DOHH2 (cell line): Measurements from ENCODE around the gene WDR70.
"Not testable (repeated sequence)": the region's sequence is repeated elsewhere in the genome, so short reads cannot be mapped to it uniquely, and the experiment has no call there.

Experiments
- H3F3A ChIP-seq: fragments of 200-600 bp; sonication (generic), shearing (Covaris generic); 2 replicates; pipeline ENCODE4 v1.6.0; 2016; ENCODE audit warnings: antibody characterized with exemption, mild to moderate bottlenecking; ENCODE audit not compliant: control insufficient read depth, insufficient read depth
- H3K27ac ChIP-seq: fragments of 200-600 bp; sonication (generic); 2 replicates; pipeline ENCODE4 v1.5.1; 2014; ENCODE audit warnings: low read depth, mild to moderate bottlenecking, low read length, moderate library complexity
- H3K27me3 ChIP-seq: fragments of 200-600 bp; sonication (generic); 2 replicates; pipeline ENCODE4 v1.6.1; 2014; ENCODE audit warnings: mild to moderate bottlenecking, low read length, mixed read lengths; ENCODE audit not compliant: control insufficient read depth
- H3K36me3 ChIP-seq: fragments of 200-600 bp; sonication (generic); 2 replicates; pipeline ENCODE4 v1.6.1; 2014; ENCODE audit warnings: mild to moderate bottlenecking, low read length, moderate library complexity, mixed read lengths; ENCODE audit not compliant: control insufficient read depth
- H3K4me1 ChIP-seq: fragments of 200-600 bp; sonication (generic); 2 replicates; pipeline ENCODE4 v1.6.1; 2014; ENCODE audit warnings: mild to moderate bottlenecking, low read length, mixed read lengths; ENCODE audit not compliant: control insufficient read depth
- H3K4me2 ChIP-seq: fragments of 200-600 bp; sonication (generic); 2 replicates; pipeline ENCODE4 v1.6.0; 2014; ENCODE audit warnings: mild to moderate bottlenecking, low read length, moderate library complexity
- H3K4me3 ChIP-seq: fragments of 200-600 bp; sonication (generic); 2 replicates; pipeline ENCODE4 v1.5.1; 2014; ENCODE audit warnings: mild to moderate bottlenecking, low read length, mixed read lengths
- H3K79me2 ChIP-seq: fragments of 200-600 bp; sonication (generic); 2 replicates; pipeline ENCODE4 v1.6.1; 2014; ENCODE audit warnings: mild to moderate bottlenecking, low read length, mixed read lengths; ENCODE audit not compliant: control insufficient read depth
- H3K9me2 ChIP-seq: fragments of 200-600 bp; sonication (generic); replicated peaks from 2 replicates; pipeline ENCODE4 v1.6.1; 2014; ENCODE audit warnings: mild to moderate bottlenecking, low read length, mixed read lengths; ENCODE audit not compliant: control insufficient read depth
- H3K9me3 ChIP-seq: fragments of 200-600 bp; sonication (generic); 2 replicates; pipeline ENCODE4 v1.6.1; 2014; ENCODE audit warnings: antibody characterized with exemption, low read length, mixed read lengths; ENCODE audit not compliant: control insufficient read depth, insufficient read depth
- H4K20me1 ChIP-seq: fragments of 200-600 bp; sonication (generic); 2 replicates; pipeline ENCODE4 v1.6.0; 2014; ENCODE audit warnings: low read depth, mild to moderate bottlenecking, antibody characterized with exemption, low read length, moderate library complexity; ENCODE audit not compliant: control insufficient read depth, insufficient read depth
- CTCF ChIP-seq: fragments of 200-600 bp; sonication (generic); IDR thresholded peaks from one replicate; pipeline ENCODE4 v1.5.1; 2014; ENCODE audit warnings: antibody characterized with exemption, mild to moderate bottlenecking, low read depth, low read length; ENCODE audit not compliant: poor library complexity, severe bottlenecking
- EZH2phosphoT487 ChIP-seq: fragments of 200-600 bp; sonication (generic); IDR thresholded peaks from 2 replicates; pipeline ENCODE4 v1.6.1; 2017; ENCODE audit warnings: borderline replicate concordance, mild to moderate bottlenecking, antibody characterized with exemption, low read length, moderate library complexity, mixed read lengths

The WDR70 gene

GRCh38 chr5:37454402-37455055, 75.4 kb downstream of the WDR70 start:
- not testable (repeated sequence) for H3K79me2 ChIP-seq, H3K27me3 ChIP-seq, H3F3A ChIP-seq, H3K4me1 ChIP-seq, H3K4me2 ChIP-seq, H3K27ac ChIP-seq, H4K20me1 ChIP-seq, H3K9me2 ChIP-seq, H3K4me3 ChIP-seq, H3K9me3 ChIP-seq, H3K36me3 ChIP-seq

GRCh38 chr5:37463191-37464051, 84.3 kb downstream of the WDR70 start:
- H3K9me2 ChIP-seq, H3K4me1 ChIP-seq, H3K4me2 ChIP-seq, H3K4me3 ChIP-seq, H3K27me3 ChIP-seq, H3K9me3 ChIP-seq, H3F3A ChIP-seq, H3K27ac ChIP-seq, H3K36me3 ChIP-seq, H3K79me2 ChIP-seq, H4K20me1 ChIP-seq: not testable (repeated sequence)

DNA sequence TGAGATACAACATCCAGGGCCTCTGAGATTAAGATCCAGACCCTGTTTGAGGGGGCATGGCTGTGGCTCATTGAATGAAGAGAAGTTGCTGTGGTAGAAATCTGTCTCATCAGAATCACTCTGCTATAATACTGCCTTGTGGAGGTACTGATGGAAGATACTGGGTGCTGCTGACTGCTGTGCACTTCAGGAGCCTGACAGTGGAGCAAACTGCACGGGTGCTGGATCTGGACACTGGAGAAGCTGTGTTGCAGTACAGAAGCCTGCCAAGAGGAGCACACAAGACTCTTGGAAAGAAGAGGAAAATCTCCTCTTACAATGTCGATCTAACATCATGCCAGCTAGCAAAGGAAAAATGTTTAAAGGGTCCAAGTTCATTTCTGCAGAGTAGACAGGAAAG, 85.5 kb downstream of the WDR70 start:
- H3K9me3 ChIP-seq, H3F3A ChIP-seq, H3K4me3 ChIP-seq, H4K20me1 ChIP-seq, H3K36me3 ChIP-seq, H3K27me3 ChIP-seq, H3K79me2 ChIP-seq, H3K27ac ChIP-seq, H3K4me2 ChIP-seq, H3K4me1 ChIP-seq, H3K9me2 ChIP-seq: not testable (repeated sequence)

DNA sequence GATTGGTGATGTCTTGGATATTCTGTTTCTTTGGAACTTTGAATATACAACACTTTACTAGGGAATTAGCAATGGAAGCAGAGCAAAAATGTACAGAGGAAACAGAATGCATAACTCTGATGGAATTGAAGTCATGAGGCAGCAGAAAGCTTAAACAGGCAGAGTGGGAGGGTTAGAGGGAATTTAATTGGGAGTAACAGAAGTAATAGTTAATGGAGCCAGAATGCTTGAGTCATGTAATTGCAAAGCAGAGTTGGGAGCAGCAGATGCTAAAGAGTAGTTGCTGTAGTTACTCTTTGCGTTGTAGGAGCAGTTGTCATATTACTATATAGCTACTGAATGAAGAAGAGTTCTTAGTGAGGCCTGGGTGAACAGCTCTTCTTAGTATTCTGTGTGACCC, 90.3 kb downstream of the WDR70 start:
- H3F3A ChIP-seq, H3K79me2 ChIP-seq, H3K9me3 ChIP-seq, H3K4me2 ChIP-seq, H3K4me1 ChIP-seq, H3K4me3 ChIP-seq, H3K9me2 ChIP-seq, H3K27ac ChIP-seq, H3K36me3 ChIP-seq, H4K20me1 ChIP-seq, H3K27me3 ChIP-seq: not testable (repeated sequence)

- H3K4me3 ChIP-seq: no peak overlapping the region
- H3K79me2 ChIP-seq: no peaks in the 10 kb centered on the region
- H3K9me2 ChIP-seq: no peaks in the 10 kb centered on the region
- H3K4me1 ChIP-seq: no peaks in the 10 kb centered on the region
- H3F3A ChIP-seq: no peaks in the 10 kb centered on the region
- no peak overlapping the region for H3K27ac ChIP-seq
- H3K9me3 ChIP-seq: peaks cover 3% of the 10 kb centered on the region; the same call in 1 of the 2 replicates
- no peaks in the 10 kb centered on the region for H4K20me1 ChIP-seq
- no peaks in the 10 kb centered on the region for H3K36me3 ChIP-seq
- H3K27me3 ChIP-seq: no peaks in the 10 kb centered on the region
- TF ChIP-seq EZH2phosphoT487 (no peak), CTCF (no peak)
- H3K4me2 ChIP-seq: no peak overlapping the region
These were observed 92.6 kb downstream of the WDR70 start for GRCh38 chr5:37471666-37472197.
